ENCODE results near the gene PHF13. TPM values are rescaled to one million over a fixed set of nuclear protein-coding genes. Genes with fewer than 3 reads are reported as not detected.

Gene PHF13
- total and polyA plus RNA-seq, 8 donors, result 2.7 to 16.9 (median 6.2) TPM

GRCh38 chr1:6572653-6573383, 40.7 kb upstream of the PHF13 start:
- Histone ChIP-seq H3K4me1 (no peaks in the 10 kb centered on the region), H3K27ac (no peak overlapping the region), H3K4me3 (no peak overlapping the region), H3K9me3 (peaks cover 0 to 8% (median 8%) of the 10 kb centered on the region in 4 donors), H3K36me3 (no peaks in the 10 kb centered on the region), H3K27me3 (no peaks in the 10 kb centered on the region)
- TF ChIP-seq POLR2AphosphoS5 (IDR thresholded peaks at IDR 0.05) (no peak), EP300 (IDR thresholded peaks at IDR 0.05) (no peak), CTCF (IDR thresholded peaks at IDR 0.05) (no peak), POLR2A (IDR thresholded peaks at IDR 0.05) (no peak)
- DNase-seq, result no peak
- WGBS, 5 donors, result 62 to 73% (median 69%) methylated on average over 12 of the region's 12 CpGs
- intact Hi-C loops (cut with DNase I; ENCODE audit: low total_unique reads), result no loop called here

- no peaks in the 10 kb centered on the region for H3K36me3 ChIP-seq
- DNase-seq, result no peak
- WGBS, 5 donors, result 63 to 78% (median 73%) methylated on average over 7 to 8 of the region's 8 CpGs
- H3K27me3 ChIP-seq, result no peaks in the 10 kb centered on the region
- H3K27ac ChIP-seq, result no peak overlapping the region
- H3K4me1 ChIP-seq, result peaks cover 2 to 4% (median 4%) of the 10 kb centered on the region in 4 donors
- H3K4me3 ChIP-seq, result no peak overlapping the region
- TF ChIP-seq CTCF (IDR thresholded peaks at IDR 0.05), result no peak
- peaks cover 0 to 8% (median 8%) of the 10 kb centered on the region in 4 donors for H3K9me3 ChIP-seq
- intact Hi-C loops (cut with DNase I; ENCODE audit: low total_unique reads), result no loop called here
Observed at GRCh38 chr1:6574025-6574620, 39.4 kb upstream of the PHF13 start.

- peaks cover 6 to 9% (median 9%) of the 10 kb centered on the region in 4 donors for H3K4me1 ChIP-seq
- TF ChIP-seq CTCF (IDR thresholded peaks at IDR 0.05), result no peak
- no peak for TF ChIP-seq POLR2A (IDR thresholded peaks at IDR 0.05)
- no peak for TF ChIP-seq EP300 (IDR thresholded peaks at IDR 0.05)
- no peak for TF ChIP-seq POLR2AphosphoS5 (IDR thresholded peaks at IDR 0.05)
- no peaks in the 10 kb centered on the region for H3K27me3 ChIP-seq
- no peak for DNase-seq
- H3K4me3 ChIP-seq, result no peak overlapping the region
- H3K27ac ChIP-seq, result no peak overlapping the region
- H3K9me3 ChIP-seq, result peaks cover 0 to 8% (median 8%) of the 10 kb centered on the region in 4 donors
- no peaks in the 10 kb centered on the region for H3K36me3 ChIP-seq
- intact Hi-C loops (cut with DNase I; ENCODE audit: low total_unique reads), result no loop called here
- WGBS, 5 donors, result 81 to 89% (median 84%) methylated on average over 10 to 14 of the region's 14 CpGs; no CpG with 5 or more reads in 1 of the 5 donors
Observed at GRCh38 chr1:6574818-6575217, 38.7 kb upstream of the PHF13 start.

GRCh38 chr1:6577831-6578525, 35.6 kb upstream of the PHF13 start:
- intact Hi-C loops (cut with DNase I; ENCODE audit: low total_unique reads), result no loop called here
- H3K27me3 ChIP-seq, result no peaks in the 10 kb centered on the region
- no peak overlapping the region for H3K4me3 ChIP-seq
- TF ChIP-seq POLR2AphosphoS5 (IDR thresholded peaks at IDR 0.05) (no peak), CTCF (IDR thresholded peaks at IDR 0.05) (no peak), POLR2A (IDR thresholded peaks at IDR 0.05) (no peak), EP300 (IDR thresholded peaks at IDR 0.05) (no peak)
- DNase-seq, result no peak
- peaks cover 30 to 38% (median 37%) of the 10 kb centered on the region in 4 donors for H3K4me1 ChIP-seq
- no peak overlapping the region for H3K27ac ChIP-seq
- H3K9me3 ChIP-seq, result no peaks in the 10 kb centered on the region
- no peaks in the 10 kb centered on the region for H3K36me3 ChIP-seq
- 82 to 91% (median 87%) methylated on average over 5 to 6 of the region's 6 CpGs for WGBS, 5 donors
